HepG2 (cell line): Measurements from ENCODE around the gene ANLN. TPM values are rescaled to one million over a fixed set of nuclear protein-coding genes. Genes with fewer than 3 reads are reported as not detected.

Experiments used
- ATAC-seq: fragments of 200-7000 bp; cut with Tn5 transposase; 3 replicates; pipeline ENCODE4 v1.9.1; 2020; ENCODE audit warnings: mild to moderate bottlenecking, moderate library complexity
- BruUV-seq: library from RNA; stranded (reverse); fragments of 400-500 nt; replicated peaks from 2 replicates; lab custom pipeline; 2021; lab: Mats Ljungman, UMichigan
- CTCF ChIA-PET: fragments of 300-600 bp; formaldehyde crosslinking; extraction: SDS; loops from one replicate; lab custom pipeline; 2021; ENCODE audit warnings: low total read pairs, inconsistent platforms, low intra/inter-chr PET ratio; lab: Yijun Ruan, JAX
- POLR2A ChIA-PET: fragments of 350-600 bp; sonication (Branson Sonifier 250); formaldehyde crosslinking; loops from one replicate; lab custom pipeline; 2020; ENCODE audit warnings: antibody characterized with exemption, inconsistent platforms; lab: Yijun Ruan, JAX
- DNase-seq: peaks from one replicate; pipeline ENCODE4 v3.0.0-alpha.2; 2015; ENCODE audit warnings: low spot score
- FAIRE-seq: peaks from 3 replicates; lab custom pipeline; 2011; peaks lifted over from hg19 to GRCh38; lab: Jason Lieb, UNC
- H2AFZ ChIP-seq: one replicate; pipeline ENCODE4 v1.6.1; 2011; ENCODE audit warnings: low read length, inconsistent platforms
- H3K27ac ChIP-seq: fragments of 300-600 bp; 3 replicates; pipeline ENCODE4 v1.8.0; 2011; ENCODE audit warnings: mixed run types, mild to moderate bottlenecking, mixed read lengths, low read length, inconsistent platforms; ENCODE audit not compliant: insufficient read depth; ENCODE audit errors: extremely low read length
- H3K27me3 ChIP-seq, 2 experiments: fragments of 200-600 bp in 1 of 2; 2 replicates in 1 of 2; 3 replicates in 1 of 2; pipeline versions ENCODE4 v1.6.0 to v1.8.0; 2011; ENCODE audit warnings: low read length in 2 of 2, mild to moderate bottlenecking in 2 of 2, moderate library complexity in 2 of 2, inconsistent platforms in 1 of 2; ENCODE audit not compliant: insufficient read depth in 2 of 2, control insufficient read depth in 1 of 2
- H3K36me3 ChIP-seq, 2 experiments: fragments of 200-600 bp in 1 of 2; replicated peaks in 1 of 2; 2 replicates in 1 of 2; 3 replicates in 1 of 2; pipeline versions ENCODE4 v1.5.1 to v1.8.0; 2011; ENCODE audit warnings: low read length in 2 of 2, inconsistent platforms in 1 of 2; ENCODE audit not compliant: insufficient read depth in 2 of 2, control insufficient read depth in 1 of 2
- H3K4me1 ChIP-seq: 2 replicates; pipeline ENCODE4 v1.5.1; 2012; ENCODE audit warnings: low read length, inconsistent platforms; ENCODE audit not compliant: insufficient read depth
- H3K4me2 ChIP-seq: 2 replicates; pipeline ENCODE4 v1.6.0; 2011; ENCODE audit warnings: low read depth, low read length, inconsistent platforms
- H3K4me3 ChIP-seq, 3 experiments: fragments of 200-600 bp in 1 of 3; sonication (generic), shearing (Covaris generic) in 1 of 3; replicated peaks in 1 of 3; 2 replicates each; pipeline ENCODE4 v1.5.1; 2011 to 2016; ENCODE audit warnings: low read length in 3 of 3, inconsistent platforms in 2 of 3, low read depth in 2 of 3, mild to moderate bottlenecking in 2 of 3, control low read depth in 1 of 3, mixed read lengths in 1 of 3; ENCODE audit not compliant: insufficient read depth in 1 of 3
- H3K79me2 ChIP-seq: one replicate; pipeline ENCODE4 v1.6.1; 2011; ENCODE audit warnings: low read length, inconsistent platforms; ENCODE audit not compliant: insufficient read depth
- H3K9ac ChIP-seq: 2 replicates; pipeline ENCODE4 v1.6.0; 2011; ENCODE audit warnings: mild to moderate bottlenecking, low read depth, low read length, inconsistent platforms; ENCODE audit not compliant: insufficient read depth
- H3K9me3 ChIP-seq: 2 replicates; pipeline ENCODE4 v1.5.1; 2012; ENCODE audit warnings: mild to moderate bottlenecking, low read length
- H4K20me1 ChIP-seq: 2 replicates; pipeline ENCODE4 v1.6.0; 2011; ENCODE audit warnings: inconsistent platforms, mild to moderate bottlenecking, low read length, moderate library complexity; ENCODE audit not compliant: insufficient read depth
- ARID3A ChIP-seq: IDR thresholded peaks from 2 replicates; pipeline ENCODE4 v1.6.1; 2012; ENCODE audit warnings: low read depth, low read length, improper control_type of control experiment
- CTCF ChIP-seq: sonication (generic); formaldehyde crosslinking; IDR thresholded peaks from 2 replicates; pipeline ENCODE4 v1.5.0; 2020; ENCODE audit warnings: mild to moderate bottlenecking, missing genetic modification reagents, moderate library complexity
- FOXP4 ChIP-seq: sonication (generic); formaldehyde crosslinking; IDR thresholded peaks from 2 replicates; pipeline ENCODE4 v1.4.0; 2020; ENCODE audit warnings: missing genetic modification reagents
- SMC3 ChIP-seq: IDR thresholded peaks from 2 replicates; pipeline ENCODE4 v1.6.1; 2011; ENCODE audit warnings: low read length, improper control_type of control experiment
- STAG1 ChIP-seq: sonication (generic); formaldehyde crosslinking; IDR thresholded peaks from 2 replicates; pipeline ENCODE4 v1.4.0; 2020; ENCODE audit warnings: missing genetic modification reagents
- WGBS: methylation state at CpG from one replicate; pipeline ENCODE4 v1.1.6; 2017; ENCODE audit warnings: low lambda C conversion rate; 5-methylcytosine and 5-hydroxymethylcytosine counted together
- in situ Hi-C: cut with HindIII; loops from 2 replicates; pipeline ENCODE4 v1.10.0; 2017; ENCODE audit warnings: low pct_unique_long_range_greater_than_20kb; ENCODE audit not compliant: extremely low pct_ligation_motif_present
- intact Hi-C: fragments of 100-400 bp; cut with micrococcal nuclease; formaldehyde crosslinking; loops from one replicate; pipeline ENCODE4 v1.10.0; 2022; ENCODE audit not compliant: unreplicated experiment
- polyA plus RNA-seq, 8 experiments: library from polyadenylated mRNA; depleted of rRNA in 3 of 8; stranded (reverse) in 7 of 8; unstranded in 1 of 8; fragments of >200 nt; fragmentation: Illumina TruSeq in 4 of 8; extraction: Trizol in 4 of 8; gene quantifications; 2 replicates each; pipeline versions ENCODE4 v1.2.1 to v1.2.3, GENCODE V29; 2011 to 2016; ENCODE audit warnings: low read depth in 4 of 8, missing spikeins in 1 of 8, mixed read lengths in 1 of 8; ENCODE audit not compliant: insufficient read depth in 1 of 8
- total RNA-seq, 5 experiments: library from RNA; depleted of rRNA; stranded (reverse); fragments of >200 nt; fragmentation: Illumina TruSeq; extraction: Trizol; gene quantifications; 2 replicates each; pipeline ENCODE4 v1.2.3, GENCODE V29; 2016; ENCODE audit warnings: low read depth in 1 of 5

ANLN gene
- total and polyA plus RNA-seq, 2 of the 13 experiments (the other 11 are each of a cell fraction or from before 2014, with no cell fraction given), result 20.0 to 72.0 TPM

GRCh38 chr7:36440880-36441279 is 51.2 kb downstream of the ANLN start:
- POLR2A ChIA-PET, result no interaction called here
- WGBS, result 96% methylated on average over 3 of the region's 3 CpGs
- ATAC-seq (no peak), DNase-seq (peak; percentile 16), FAIRE-seq (no peak)
- no peak overlapping the region for H3K4me3 ChIP-seq
- no TSS peak for BruUV-seq
- in situ Hi-C loops (no loop called here), intact Hi-C loops (loop anchor here (1.0 kb wide), 1 partner anchor 760 kb away; no protein-coding TSS in a partner anchor)
- TF ChIP-seq CTCF (CRISPR knock-in tag), result peak; percentile 27; the same call in 1 of the 2 replicates
- TF ChIP-seq ARID3A, result peak; percentile 59; the same call in 1 of the 2 replicates
- TF ChIP-seq FOXP4 (CRISPR knock-in tag), result no peak
- 0 out of 2 replicates have a peak, but pooled peaks have one; percentile 9 for TF ChIP-seq SMC3
- TF ChIP-seq STAG1 (CRISPR knock-in tag), result peak; percentile 31; the same call in 1 of the 2 replicates
- H3K9me3 ChIP-seq, result no peaks in the 10 kb centered on the region
- H3K9ac ChIP-seq, result no peak overlapping the region
- H2AFZ ChIP-seq, result no peak overlapping the region
- no peaks in the 10 kb centered on the region for H4K20me1 ChIP-seq
- no peaks in the 10 kb centered on the region for H3K27me3 ChIP-seq
- no peak overlapping the region for H3K4me2 ChIP-seq
- no peaks in the 10 kb centered on the region for H3K79me2 ChIP-seq
- CTCF ChIA-PET, result interaction anchor here (1.4 to 2.8 kb wide), 2 partner anchors 758 to 760 kb away, joined by 5 to 16 read pairs; no protein-coding TSS in a partner anchor
- H3K27ac ChIP-seq, result no peak overlapping the region
- peaks cover 11 to 69% of the 10 kb centered on the region in 2 experiments for H3K36me3 ChIP-seq
- H3K4me1 ChIP-seq, result peaks cover 25% of the 10 kb centered on the region
